Tibial artery (tissue), 4 donors: ENCODE data around the gene FABP3.

Experiments used
- DNase-seq, 2 donors: peaks; one replicate each; pipeline ENCODE4 v3.0.0-alpha.2; 2019
- H3K27ac ChIP-seq, 2 donors: fragments of 200-600 bp; sonication (generic) in 1 of 2; 1 replicate in 1 of 2; 2 replicates in 1 of 2; pipeline ENCODE4 v1.5.1; 2018 to 2019; ENCODE audit warnings: mild to moderate bottlenecking in 1 of 2
- H3K27me3 ChIP-seq, 2 donors: fragments of 200-600 bp; sonication (generic) in 1 of 2; one replicate each; pipeline versions ENCODE4 v1.5.1 to v1.6.0; 2016 to 2019
- H3K36me3 ChIP-seq, 3 donors: fragments of 200-600 bp; sonication (generic) in 2 of 3; one replicate each; pipeline ENCODE4 v1.5.1; 2016 to 2019; ENCODE audit warnings: mild to moderate bottlenecking in 2 of 3
- H3K4me1 ChIP-seq, 4 donors: fragments of 200-600 bp; sonication (generic) in 2 of 4; 1 replicate in 3 of 4; 2 replicates in 1 of 4; pipeline ENCODE4 v1.5.1; 2016 to 2019
- H3K4me3 ChIP-seq, 2 donors: fragments of 200-600 bp; sonication (generic) in 1 of 2; 1 replicate in 1 of 2; 2 replicates in 1 of 2; pipeline ENCODE4 v1.5.1; 2018 to 2019; ENCODE audit warnings: mild to moderate bottlenecking in 2 of 2
- H3K9me3 ChIP-seq, 3 donors: fragments of 200-600 bp; sonication (generic) in 1 of 3; one replicate each; pipeline ENCODE4 v1.5.1; 2016 to 2019
- intact Hi-C: fragments of 100-400 bp; cut with DNase I; formaldehyde crosslinking; loops from one replicate; pipeline ENCODE4 v1.15.0; 2023; ENCODE audit warnings: low total_unique reads
- TF ChIP-seq, protein P1 (sequence below), 2 experiments: fragments of 200-600 bp in 1 of 2; fragments of 450-650 bp in 1 of 2; IDR thresholded peaks; one replicate each; pipeline ENCODE4 v1.5.1; 2017 to 2019; ENCODE audit warnings: antibody characterized with exemption in 2 of 2, mild to moderate bottlenecking in 1 of 2, moderate library complexity in 1 of 2

Gene FABP3

DNA sequence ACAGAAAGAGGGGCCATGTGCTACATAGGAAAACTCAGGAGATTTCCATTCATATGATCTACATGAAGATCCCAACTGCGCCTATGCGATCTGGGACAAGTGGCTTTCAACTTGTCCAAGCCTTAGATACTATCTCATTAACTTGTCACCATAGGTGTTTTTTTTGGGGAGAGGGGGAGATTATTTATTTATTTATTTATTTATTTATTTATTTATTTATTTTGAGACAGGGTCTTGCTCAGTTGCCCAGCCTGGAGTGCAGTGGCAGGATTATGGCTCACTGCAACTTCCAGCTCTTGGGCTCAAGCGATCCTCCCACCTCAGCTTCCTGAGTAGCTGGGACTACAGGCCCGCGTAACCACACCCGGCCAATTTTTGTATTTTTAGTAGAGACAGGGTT is 11.3 kb downstream of the FABP3 start:
- no peak overlapping the region for H3K4me3 ChIP-seq
- H3K9me3 ChIP-seq, result no peaks in the 10 kb centered on the region
- DNase-seq, result no peak
- peaks cover 40 to 71% (median 65%) of the 10 kb centered on the region in 3 donors for H3K36me3 ChIP-seq
- no peaks in the 10 kb centered on the region for H3K4me1 ChIP-seq
- intact Hi-C loops, result loop anchor here (10.0 kb wide), 1 partner anchor 57 kb away; no protein-coding TSS in a partner anchor
- no peaks in the 10 kb centered on the region for H3K27me3 ChIP-seq
- H3K27ac ChIP-seq, result no peak overlapping the region
- TF ChIP-seq, protein P1, sequence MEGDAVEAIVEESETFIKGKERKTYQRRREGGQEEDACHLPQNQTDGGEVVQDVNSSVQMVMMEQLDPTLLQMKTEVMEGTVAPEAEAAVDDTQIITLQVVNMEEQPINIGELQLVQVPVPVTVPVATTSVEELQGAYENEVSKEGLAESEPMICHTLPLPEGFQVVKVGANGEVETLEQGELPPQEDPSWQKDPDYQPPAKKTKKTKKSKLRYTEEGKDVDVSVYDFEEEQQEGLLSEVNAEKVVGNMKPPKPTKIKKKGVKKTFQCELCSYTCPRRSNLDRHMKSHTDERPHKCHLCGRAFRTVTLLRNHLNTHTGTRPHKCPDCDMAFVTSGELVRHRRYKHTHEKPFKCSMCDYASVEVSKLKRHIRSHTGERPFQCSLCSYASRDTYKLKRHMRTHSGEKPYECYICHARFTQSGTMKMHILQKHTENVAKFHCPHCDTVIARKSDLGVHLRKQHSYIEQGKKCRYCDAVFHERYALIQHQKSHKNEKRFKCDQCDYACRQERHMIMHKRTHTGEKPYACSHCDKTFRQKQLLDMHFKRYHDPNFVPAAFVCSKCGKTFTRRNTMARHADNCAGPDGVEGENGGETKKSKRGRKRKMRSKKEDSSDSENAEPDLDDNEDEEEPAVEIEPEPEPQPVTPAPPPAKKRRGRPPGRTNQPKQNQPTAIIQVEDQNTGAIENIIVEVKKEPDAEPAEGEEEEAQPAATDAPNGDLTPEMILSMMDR (IDR thresholded peaks at IDR 0.05), result no peak

DNA sequence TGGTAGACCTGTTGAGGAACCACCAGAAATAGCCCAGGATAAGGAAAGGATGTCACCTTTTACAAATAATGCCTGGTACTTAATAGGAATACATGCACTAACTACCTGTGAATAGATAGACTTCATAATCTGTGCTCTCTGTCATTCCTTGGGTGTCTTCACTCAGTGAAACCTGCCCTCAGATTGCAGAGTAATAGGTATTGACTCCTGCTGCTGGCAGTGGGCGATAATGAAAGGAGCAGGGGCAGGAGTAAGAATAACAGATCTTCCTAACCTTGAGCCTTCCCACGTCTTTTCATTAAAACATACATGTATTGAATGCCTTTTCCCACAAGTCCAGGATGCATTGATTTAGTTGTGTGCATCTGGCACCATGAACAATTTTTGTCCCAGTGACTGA is 16.4 kb downstream of the FABP3 start:
- DNase-seq, result no peak
- Histone ChIP-seq H3K36me3 (peaks cover 22 to 50% (median 40%) of the 10 kb centered on the region in 3 donors), H3K27ac (no peak overlapping the region), H3K27me3 (no peaks in the 10 kb centered on the region), H3K4me1 (peaks cover 0 to 8% (median 3%) of the 10 kb centered on the region in 4 donors), H3K4me3 (no peak overlapping the region), H3K9me3 (no peaks in the 10 kb centered on the region)
- intact Hi-C loops, result no loop called here
- TF ChIP-seq, protein P1 (IDR thresholded peaks at IDR 0.05), result no peak

DNA sequence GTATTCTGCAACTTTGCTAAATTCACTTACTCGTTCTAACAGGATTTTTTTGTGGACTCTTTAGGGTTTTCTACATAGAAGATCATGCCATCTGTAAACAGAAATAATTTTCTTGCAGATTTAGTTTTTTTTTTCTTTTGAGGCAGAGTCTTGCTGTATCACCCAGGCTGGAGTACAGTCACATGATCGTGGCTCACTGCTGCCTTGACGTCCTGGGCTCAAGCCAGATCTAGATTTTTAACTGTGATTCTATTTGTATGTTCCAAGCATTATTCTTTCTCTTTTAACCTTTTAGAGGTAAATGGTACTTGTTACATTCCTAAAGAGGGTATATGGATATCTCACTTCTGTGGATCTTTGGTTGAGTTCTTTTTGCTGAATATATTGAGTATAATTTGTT is 18.6 kb downstream of the FABP3 start:
- intact Hi-C loops, result no loop called here
- H3K27ac ChIP-seq, result peak overlapping the region in 1 of 2 donors; percentile 32
- H3K9me3 ChIP-seq, result no peaks in the 10 kb centered on the region
- H3K36me3 ChIP-seq, result peaks cover 27 to 50% (median 38%) of the 10 kb centered on the region in 3 donors
- no peak overlapping the region for H3K4me3 ChIP-seq
- TF ChIP-seq, protein P1 (IDR thresholded peaks at IDR 0.05), result no peak
- DNase-seq, result no peak
- no peaks in the 10 kb centered on the region for H3K27me3 ChIP-seq
- H3K4me1 ChIP-seq, result peaks cover 0 to 8% (median 3%) of the 10 kb centered on the region in 4 donors

DNA sequence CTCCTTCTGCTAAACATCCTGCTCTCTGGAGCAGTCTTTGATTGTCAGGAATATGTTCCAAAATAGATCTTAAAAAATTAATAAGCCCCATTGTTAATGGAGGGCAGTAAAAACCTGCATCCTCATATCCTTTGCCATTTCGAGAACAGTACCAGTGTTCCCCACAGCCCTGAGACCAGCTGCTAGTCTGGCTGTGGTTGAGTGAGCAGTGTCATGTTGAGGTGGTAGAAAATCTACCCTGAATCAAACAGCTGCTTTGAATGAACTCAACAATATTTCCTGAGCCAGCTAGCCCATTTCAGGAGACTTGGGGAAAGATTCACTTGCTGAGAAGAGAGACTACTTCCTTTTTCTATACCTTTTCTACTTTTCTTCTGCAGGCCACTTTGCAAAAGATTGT is 24.4 kb downstream of the FABP3 start:
- H3K36me3 ChIP-seq, result peaks cover 25 to 71% (median 55%) of the 10 kb centered on the region in 3 donors
- no peak for DNase-seq

DNA sequence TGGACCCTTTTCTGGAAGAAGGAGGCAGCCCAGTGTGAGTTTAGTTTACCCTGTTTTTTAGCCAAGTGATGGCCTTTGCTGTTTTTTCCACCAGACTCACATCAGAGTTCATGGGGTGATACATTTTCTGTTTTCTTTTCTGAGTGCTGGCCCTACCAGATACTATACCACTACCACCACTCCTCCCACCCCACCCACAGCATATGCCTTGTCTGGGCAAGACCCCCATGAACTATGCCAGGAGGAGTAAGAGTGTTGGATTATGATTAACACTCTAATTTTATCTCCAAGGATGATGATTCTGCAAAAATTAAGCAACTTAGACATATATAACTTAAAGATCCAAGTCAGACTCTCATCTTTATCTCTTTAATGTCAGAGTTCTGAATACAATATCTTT is 26.1 kb downstream of the FABP3 start:
- H3K36me3 ChIP-seq, result peaks cover 25 to 68% (median 46%) of the 10 kb centered on the region in 3 donors
- no peaks in the 10 kb centered on the region for H3K9me3 ChIP-seq
- TF ChIP-seq, protein P1 (IDR thresholded peaks at IDR 0.05), result no peak
- H3K27me3 ChIP-seq, result no peaks in the 10 kb centered on the region
- intact Hi-C loops, result no loop called here
- H3K4me3 ChIP-seq, result no peak overlapping the region
- no peak for DNase-seq
- H3K27ac ChIP-seq, result no peak overlapping the region
- H3K4me1 ChIP-seq, result no peaks in the 10 kb centered on the region

More for the DNA sequence above, 24.4 kb downstream of the FABP3 start:
- H3K27me3 ChIP-seq, result no peaks in the 10 kb centered on the region
- no peak overlapping the region for H3K4me3 ChIP-seq
- no peaks in the 10 kb centered on the region for H3K9me3 ChIP-seq
- intact Hi-C loops, result no loop called here
- TF ChIP-seq, protein P1 (IDR thresholded peaks at IDR 0.05), result no peak
- no peak overlapping the region for H3K27ac ChIP-seq
- no peaks in the 10 kb centered on the region for H3K4me1 ChIP-seq

DNA sequence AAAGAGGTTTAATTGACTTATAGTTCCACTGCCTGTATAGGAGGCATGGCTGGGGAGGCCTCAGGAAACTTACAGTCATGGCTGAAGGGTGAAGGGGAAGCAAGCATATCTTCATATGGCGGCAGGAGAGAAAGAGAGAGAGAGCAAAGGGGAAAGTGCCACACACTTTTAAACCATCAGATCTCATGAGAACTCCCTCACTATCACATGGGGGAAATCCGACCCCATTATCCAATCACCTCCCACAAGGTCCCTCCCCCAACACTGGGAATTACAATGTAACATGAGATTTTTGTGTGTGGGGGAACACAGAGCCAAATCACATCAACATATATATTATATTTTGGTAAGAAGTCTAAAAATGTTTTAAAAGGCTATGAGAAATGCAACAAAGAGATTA is 27.2 kb downstream of the FABP3 start:
- intact Hi-C loops, result no loop called here
- TF ChIP-seq, protein P1 (IDR thresholded peaks at IDR 0.05), result no peak

More for the DNA sequence above, 27.2 kb downstream of the FABP3 start:
- no peak for DNase-seq
- Histone ChIP-seq H3K4me3 (no peak overlapping the region), H3K9me3 (no peaks in the 10 kb centered on the region), H3K27ac (no peak overlapping the region), H3K36me3 (peaks cover 17 to 60% (median 41%) of the 10 kb centered on the region in 3 donors), H3K27me3 (no peaks in the 10 kb centered on the region), H3K4me1 (no peaks in the 10 kb centered on the region)
